OCI-LY7 (cell line): Measurements from ENCODE around the gene TUBGCP6.

Experiments
- CTCF ChIP-seq: fragments of 200-600 bp; sonication (generic); conservative IDR thresholded peaks from 2 replicates; pipeline ENCODE4 v1.5.1; 2014; ENCODE audit warnings: mild to moderate bottlenecking, antibody characterized with exemption, low read length, moderate library complexity, mixed read lengths
- EZH2phosphoT487 ChIP-seq: fragments of 200-600 bp; sonication (generic); IDR thresholded peaks from 2 replicates; pipeline ENCODE4 v1.6.1; 2018; ENCODE audit warnings: low read depth, borderline replicate concordance, mild to moderate bottlenecking, mixed run types, antibody characterized with exemption, low read length, moderate library complexity, mixed read lengths

- TF ChIP-seq EZH2phosphoT487: no peak
- TF ChIP-seq CTCF: no peak
These were observed 18.6 kb downstream of the TUBGCP6 start for GRCh38 chr22:50226063-50226874.
